NT2/D1 (cell line): ENCODE results near the gene ABCC10.

Experiments used
- DNase-seq: peaks from one replicate; pipeline ENCODE4 v3.0.0-alpha.2; 2011; ENCODE audit warnings: low read depth, low spot score
- H3K27me3 ChIP-seq: 2 replicates; pipeline ENCODE4 v1.6.0; 2011; ENCODE audit warnings: mild to moderate bottlenecking; ENCODE audit not compliant: insufficient read length, insufficient read depth
- H3K36me3 ChIP-seq: 2 replicates; pipeline ENCODE4 v1.6.1; 2011; ENCODE audit warnings: mild to moderate bottlenecking, low read length, mixed read lengths; ENCODE audit not compliant: insufficient read depth, insufficient read length
- H3K4me1 ChIP-seq: 2 replicates; pipeline ENCODE4 v1.5.1; 2011; ENCODE audit not compliant: insufficient read depth, insufficient read length
- H3K4me3 ChIP-seq: 2 replicates; pipeline ENCODE4 v1.5.1; 2011; ENCODE audit warnings: low read depth; ENCODE audit not compliant: insufficient read length
- H3K9ac ChIP-seq: 2 replicates; pipeline ENCODE4 v1.6.0; 2011; ENCODE audit warnings: low read depth; ENCODE audit not compliant: insufficient read length
- H3K9me3 ChIP-seq: 2 replicates; pipeline ENCODE4 v1.5.1; 2011; ENCODE audit warnings: mild to moderate bottlenecking, low read length; ENCODE audit not compliant: insufficient read depth
- SUZ12 ChIP-seq: IDR thresholded peaks from 2 replicates; pipeline ENCODE4 v1.6.1; 2011; ENCODE audit not compliant: insufficient read length, insufficient read depth; ENCODE audit errors: extremely low read depth
- YY1 ChIP-seq: IDR thresholded peaks from 2 replicates; pipeline ENCODE4 v1.6.1; 2011; ENCODE audit not compliant: insufficient read length, insufficient read depth
- ZNF274 ChIP-seq: IDR thresholded peaks from 2 replicates; pipeline ENCODE4 v1.6.1; 2011; ENCODE audit warnings: mild to moderate bottlenecking, low read depth, low read length

ABCC10 gene

DNA sequence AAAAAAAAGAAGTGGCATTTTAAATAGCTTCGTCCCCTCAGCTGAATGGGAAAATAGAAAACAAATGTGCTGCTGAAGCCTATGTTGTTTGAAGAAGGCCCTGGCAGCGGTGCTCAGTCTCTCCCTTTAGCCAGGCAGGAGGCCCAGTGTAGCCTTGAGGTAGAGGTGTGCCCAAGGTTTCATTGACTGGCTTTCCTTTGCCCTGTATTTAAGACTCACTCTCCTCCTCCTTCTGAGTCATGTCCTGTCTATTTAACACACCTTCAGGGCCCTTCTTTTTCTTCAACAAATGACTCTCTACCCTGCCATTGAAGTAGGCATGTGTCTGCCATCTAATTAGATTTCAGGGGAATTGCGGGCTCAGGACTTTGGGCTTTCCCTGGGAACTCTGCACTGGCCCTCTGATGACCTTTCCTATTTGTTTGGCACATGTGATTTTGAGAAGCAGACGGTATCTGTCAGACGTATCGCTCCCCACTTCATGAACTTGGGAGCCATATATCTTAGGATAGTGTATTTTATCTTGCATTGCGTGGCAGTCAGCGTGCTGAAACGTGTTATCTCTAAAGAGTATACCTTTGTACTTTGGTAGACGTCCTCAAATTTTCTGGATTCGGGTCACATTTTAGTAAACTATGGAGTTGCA, 54.4 kb downstream of the ABCC10 start:
- H3K27me3 ChIP-seq, result no peaks in the 10 kb centered on the region
- peaks cover 24% of the 10 kb centered on the region for H3K36me3 ChIP-seq
- no peak overlapping the region for H3K9ac ChIP-seq
- no peak for DNase-seq
- no peak overlapping the region for H3K4me3 ChIP-seq
- no peak for TF ChIP-seq YY1
- no peak for TF ChIP-seq SUZ12
- no peak for TF ChIP-seq ZNF274
- H3K4me1 ChIP-seq, result peaks cover 8% of the 10 kb centered on the region
- no peaks in the 10 kb centered on the region for H3K9me3 ChIP-seq

DNA sequence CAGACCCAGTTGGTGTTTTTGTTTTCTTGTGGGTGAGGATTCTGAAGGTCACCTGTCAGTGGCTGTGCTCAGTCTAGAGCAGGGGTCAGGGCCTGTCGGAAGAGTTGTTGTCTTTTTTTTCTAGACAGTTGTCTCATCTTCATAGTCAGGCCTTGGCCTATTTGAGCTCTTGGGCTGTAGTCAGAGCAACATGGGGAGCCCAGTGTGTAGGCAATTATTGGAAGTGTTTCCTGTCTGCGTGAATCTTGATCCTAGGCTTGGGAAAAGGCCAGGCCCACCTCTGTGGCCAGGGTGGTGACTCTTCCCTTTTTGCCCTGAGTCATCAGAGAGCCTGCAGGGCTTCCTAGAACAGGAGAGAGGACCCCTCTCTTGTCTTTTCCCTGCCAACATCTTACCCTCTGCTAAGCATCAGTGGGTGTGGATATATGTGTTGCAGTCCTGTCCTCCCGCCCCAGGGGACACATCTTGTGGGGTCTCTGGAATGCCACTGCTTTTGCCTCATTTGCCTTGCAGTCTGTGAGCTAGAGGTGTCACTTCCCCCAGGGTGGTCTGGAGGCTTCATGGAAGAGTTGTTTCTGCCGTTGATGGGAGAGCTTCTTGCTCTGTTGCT, 61.4 kb downstream of the ABCC10 start:
- peaks cover 11% of the 10 kb centered on the region for H3K4me1 ChIP-seq
- no peak overlapping the region for H3K4me3 ChIP-seq
- TF ChIP-seq ZNF274 (no peak), YY1 (no peak)
- no peaks in the 10 kb centered on the region for H3K27me3 ChIP-seq
- H3K36me3 ChIP-seq, result peaks cover 22% of the 10 kb centered on the region
- no peak overlapping the region for H3K9ac ChIP-seq
- no peaks in the 10 kb centered on the region for H3K9me3 ChIP-seq
- no peak for DNase-seq

DNA sequence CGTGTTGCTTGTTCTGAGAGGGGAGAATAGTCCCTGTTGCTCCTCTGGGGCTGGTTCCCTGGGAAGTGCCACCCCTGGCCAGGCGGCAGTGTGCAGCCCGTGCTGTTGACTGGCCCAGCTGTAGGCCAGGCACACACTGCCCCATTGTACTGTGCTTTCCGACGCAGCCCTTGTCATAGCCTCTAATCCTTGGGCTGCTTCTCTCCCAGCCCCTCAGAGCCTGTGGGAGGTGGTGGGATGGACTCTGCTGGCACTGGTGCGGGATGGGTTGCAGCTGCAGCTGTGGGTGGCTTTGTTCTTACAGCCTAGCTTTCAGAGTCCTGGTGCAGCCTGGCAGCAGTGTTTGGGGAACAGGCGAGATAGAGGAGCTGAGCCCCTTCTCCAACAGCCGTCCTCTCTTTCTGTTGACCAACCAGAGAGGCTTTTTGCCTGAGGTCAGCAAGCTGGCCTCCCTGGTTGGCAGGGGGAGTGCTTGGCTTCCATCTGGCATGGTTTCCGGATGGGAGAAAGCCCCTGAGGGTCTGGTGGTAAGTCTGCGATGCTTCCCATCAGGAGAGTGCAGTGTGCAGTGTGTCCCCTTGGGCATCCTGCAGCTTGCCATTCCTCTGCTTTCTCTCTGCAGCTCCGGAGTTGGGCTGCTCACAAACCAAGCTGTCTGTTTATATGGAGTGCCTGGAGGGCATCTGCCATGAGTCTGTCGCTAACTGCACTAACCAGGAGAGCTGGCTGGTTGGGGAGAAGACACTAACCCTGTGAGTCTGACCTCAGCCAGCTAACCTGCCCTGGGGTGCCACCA, 62.1 kb downstream of the ABCC10 start:
- DNase-seq, result no peak
- H3K27me3 ChIP-seq, result no peaks in the 10 kb centered on the region
- no peak overlapping the region for H3K9ac ChIP-seq
- H3K4me3 ChIP-seq, result no peak overlapping the region
- no peaks in the 10 kb centered on the region for H3K9me3 ChIP-seq
- TF ChIP-seq ZNF274 (no peak), SUZ12 (no peak), YY1 (no peak)
- peaks cover 11% of the 10 kb centered on the region for H3K4me1 ChIP-seq
- H3K36me3 ChIP-seq, result peaks cover 22% of the 10 kb centered on the region

DNA sequence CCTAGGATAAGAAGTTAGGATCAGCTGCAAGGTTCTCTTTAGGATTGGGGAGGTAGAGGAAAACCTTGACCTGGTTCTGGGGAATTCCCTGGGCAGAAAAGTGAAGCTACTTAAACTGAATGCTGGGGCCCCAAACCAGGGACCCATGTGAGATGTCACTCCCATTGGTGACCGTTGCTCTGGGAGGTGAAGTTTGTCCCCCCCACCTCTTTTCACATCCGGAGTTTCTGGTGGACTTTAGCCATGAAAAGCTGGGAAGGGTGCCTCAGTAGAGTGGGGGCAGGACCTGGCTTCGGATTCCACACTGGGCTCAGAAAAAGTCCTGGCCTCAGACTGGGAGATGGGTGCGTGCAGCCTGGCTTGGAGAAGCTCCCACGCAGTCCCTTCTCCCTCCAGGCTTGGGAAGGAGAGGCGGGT, 63.2 kb downstream of the ABCC10 start:
- H3K9me3 ChIP-seq, result no peaks in the 10 kb centered on the region
- peaks cover 18% of the 10 kb centered on the region for H3K36me3 ChIP-seq
- H3K9ac ChIP-seq, result no peak overlapping the region
- H3K4me1 ChIP-seq, result peaks cover 16% of the 10 kb centered on the region
- no peak for DNase-seq
- H3K4me3 ChIP-seq, result no peak overlapping the region
- no peak for TF ChIP-seq YY1
- TF ChIP-seq ZNF274, result no peak
- no peak for TF ChIP-seq SUZ12
- H3K27me3 ChIP-seq, result no peaks in the 10 kb centered on the region

DNA sequence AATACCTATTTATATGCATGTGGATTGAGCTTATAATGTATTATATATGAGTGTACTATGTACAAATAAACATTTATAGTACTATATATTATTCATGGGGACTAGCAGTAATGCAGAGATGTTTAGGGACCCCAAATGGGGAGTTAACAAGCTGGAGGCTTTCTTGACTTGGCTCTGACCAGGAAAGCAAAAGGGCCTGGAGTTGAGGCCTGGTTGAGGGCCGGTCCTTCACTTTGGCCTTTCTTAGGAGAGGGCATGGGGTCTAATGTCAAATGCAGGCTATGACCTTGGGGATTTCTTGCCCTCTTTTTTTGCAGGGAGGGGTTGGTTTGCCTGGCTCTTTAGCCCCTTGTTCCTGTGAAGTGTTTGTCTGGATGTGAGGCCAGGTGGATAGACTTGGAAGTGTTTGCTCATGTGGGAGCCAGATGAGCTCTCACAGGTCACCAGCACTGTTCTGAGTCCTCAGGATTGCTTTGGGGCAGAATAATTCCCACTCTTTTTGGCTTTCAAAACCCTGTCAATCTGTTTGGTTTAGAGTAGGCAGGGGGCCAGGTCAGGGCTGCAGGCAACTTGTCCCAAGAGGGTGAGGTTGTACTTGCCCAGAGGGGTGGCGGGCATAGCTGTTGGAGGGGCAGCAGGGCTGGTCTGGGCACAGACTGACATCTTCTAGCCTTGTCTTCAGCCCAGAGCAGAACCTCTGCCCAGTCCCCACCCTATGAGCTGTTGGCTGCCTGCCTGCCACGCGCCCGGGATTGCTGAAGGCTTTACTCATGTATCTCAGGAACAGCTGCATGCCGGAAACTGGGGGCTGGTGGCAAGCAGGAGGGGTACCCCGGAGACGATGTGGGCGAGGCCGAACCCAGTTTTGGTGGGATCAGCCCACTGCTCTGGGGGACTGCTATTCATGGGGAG, 64.7 kb downstream of the ABCC10 start:
- DNase-seq, result no peak
- TF ChIP-seq ZNF274 (no peak), YY1 (no peak), SUZ12 (no peak)
- H3K9me3 ChIP-seq, result no peaks in the 10 kb centered on the region

DNA sequence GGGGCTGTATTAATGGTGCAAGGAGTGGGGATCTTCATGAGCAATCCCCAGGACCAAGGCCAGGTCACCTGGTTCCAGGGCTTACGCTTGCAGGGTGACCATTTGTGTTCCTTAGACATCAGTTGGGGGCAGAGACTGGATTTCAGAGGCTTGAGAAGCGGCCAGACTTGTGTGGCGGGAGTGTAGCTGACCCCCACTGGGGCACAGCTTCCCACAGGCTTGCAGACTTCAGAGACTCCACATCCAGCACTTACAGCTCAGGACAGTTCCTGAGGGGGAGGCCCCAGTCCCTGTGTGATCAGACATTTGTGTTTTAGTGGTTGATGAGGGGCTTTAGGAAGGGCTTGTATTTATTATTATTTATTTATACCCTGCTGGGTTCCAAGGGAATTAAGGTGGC, 65.3 kb downstream of the ABCC10 start:
- DNase-seq, result no peak
- Histone ChIP-seq H3K9ac (no peak overlapping the region), H3K9me3 (no peaks in the 10 kb centered on the region), H3K4me3 (no peak overlapping the region), H3K27me3 (no peaks in the 10 kb centered on the region), H3K36me3 (peaks cover 20% of the 10 kb centered on the region), H3K4me1 (peaks cover 21% of the 10 kb centered on the region)
- TF ChIP-seq YY1 (no peak), SUZ12 (no peak), ZNF274 (no peak)

More for the DNA sequence above, 64.7 kb downstream of the ABCC10 start:
- Histone ChIP-seq H3K9ac (no peak overlapping the region), H3K27me3 (no peaks in the 10 kb centered on the region), H3K4me3 (no peak overlapping the region), H3K36me3 (peaks cover 16% of the 10 kb centered on the region), H3K4me1 (peaks cover 21% of the 10 kb centered on the region)

DNA sequence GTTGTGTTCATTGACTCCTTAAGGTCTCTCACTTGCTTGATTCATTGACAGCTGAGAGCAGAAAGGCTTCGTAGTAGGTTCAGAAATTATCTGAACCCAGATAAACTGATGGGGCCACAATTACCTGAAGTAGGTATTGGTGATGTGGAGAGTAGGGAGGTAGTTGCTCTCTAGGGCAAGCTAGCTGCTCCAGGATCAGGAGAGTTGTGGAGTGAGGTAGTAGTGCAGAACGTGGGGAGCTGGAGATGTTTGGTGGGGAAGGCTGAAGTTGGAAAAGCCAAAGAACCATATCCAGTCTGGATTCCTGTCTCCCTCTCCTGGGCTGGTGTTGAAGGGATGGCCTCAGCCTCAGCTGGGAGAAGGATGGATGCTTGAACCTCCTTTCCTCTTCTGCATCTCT, 65.9 kb downstream of the ABCC10 start:
- no peak overlapping the region for H3K9ac ChIP-seq
- H3K36me3 ChIP-seq, result peaks cover 25% of the 10 kb centered on the region
- TF ChIP-seq SUZ12, result no peak
- TF ChIP-seq ZNF274, result no peak
- TF ChIP-seq YY1, result no peak
- H3K9me3 ChIP-seq, result no peaks in the 10 kb centered on the region
- peaks cover 21% of the 10 kb centered on the region for H3K4me1 ChIP-seq
- H3K27me3 ChIP-seq, result no peaks in the 10 kb centered on the region
- no peak for DNase-seq
- no peak overlapping the region for H3K4me3 ChIP-seq
